IMR-90 (cell line): Measurements from ENCODE around the gene ERP27. TPM values are rescaled to one million over a fixed set of nuclear protein-coding genes. Genes with fewer than 3 reads are reported as not detected.

Experiments
- ATAC-seq: fragments of 200-7000 bp; cut with Tn5 transposase; 2 replicates; pipeline ENCODE4 v1.9.1; 2020; ENCODE audit warnings: low read depth, mild to moderate bottlenecking, moderate library complexity
- BruUV-seq: library from RNA; stranded (reverse); fragments of 400-500 nt; replicated peaks from 2 replicates; lab custom pipeline; 2021; lab: Mats Ljungman, UMichigan
- CTCF ChIA-PET: fragments of 300-600 bp; formaldehyde crosslinking; extraction: SDS; loops from one replicate; lab custom pipeline; 2021; ENCODE audit warnings: antibody characterized with exemption; lab: Yijun Ruan, JAX
- POLR2A ChIA-PET: fragments of 300-600 bp; sonication (Branson Sonifier 250); formaldehyde crosslinking; loops from one replicate; lab custom pipeline; 2022; ENCODE audit warnings: antibody characterized with exemption; ENCODE audit not compliant: unreplicated experiment; lab: Charles Lee
- DNase-seq: peaks from one replicate; pipeline ENCODE4 v3.0.0; 2013
- H2AFZ ChIP-seq: replicated peaks from 2 replicates; pipeline ENCODE3; 2013; ENCODE audit warnings: low read length, mild to moderate bottlenecking; ENCODE audit not compliant: poor library complexity
- H2AK5ac ChIP-seq: 2 replicates; pipeline ENCODE4 v1.6.1; 2013; ENCODE audit warnings: low read depth, low read length, inconsistent platforms
- H2AK9ac ChIP-seq: replicated peaks from 2 replicates; pipeline ENCODE3; 2013; ENCODE audit warnings: mild to moderate bottlenecking, low read depth, low read length, moderate library complexity; ENCODE audit not compliant: poor library complexity
- H2BK120ac ChIP-seq: 2 replicates; pipeline ENCODE4 v1.6.1; 2013; ENCODE audit warnings: low read depth, low read length, inconsistent platforms
- H2BK15ac ChIP-seq: 3 replicates; pipeline ENCODE4 v1.6.1; 2013; ENCODE audit warnings: low read depth, low read length, inconsistent platforms
- H2BK20ac ChIP-seq: 2 replicates; pipeline ENCODE4 v1.6.1; 2013; ENCODE audit warnings: low read depth, mild to moderate bottlenecking, inconsistent platforms, low read length, moderate library complexity
- H2BK5ac ChIP-seq: 2 replicates; pipeline ENCODE4 v1.6.1; 2013; ENCODE audit warnings: mild to moderate bottlenecking, low read depth, low read length, inconsistent platforms; ENCODE audit not compliant: poor library complexity, severe bottlenecking
- H3K14ac ChIP-seq: replicated peaks from 2 replicates; pipeline ENCODE4 v1.6.1; 2013; ENCODE audit warnings: low read depth, low read length, inconsistent platforms
- H3K18ac ChIP-seq: 2 replicates; pipeline ENCODE4 v1.6.1; 2013; ENCODE audit warnings: low read depth, low read length, control low read depth
- H3K23ac ChIP-seq: 2 replicates; pipeline ENCODE4 v1.6.1; 2013; ENCODE audit warnings: low read depth, low read length, inconsistent platforms
- H3K27ac ChIP-seq: 2 replicates; pipeline ENCODE4 v1.5.1; 2013; ENCODE audit warnings: mild to moderate bottlenecking, control low read depth, low read length; ENCODE audit not compliant: insufficient read depth
- H3K27me3 ChIP-seq: 2 replicates; pipeline ENCODE4 v1.6.1; 2013; ENCODE audit warnings: low read length; ENCODE audit not compliant: control insufficient read depth, insufficient read depth
- H3K36me3 ChIP-seq: 2 replicates; pipeline ENCODE4 v1.6.1; 2013; ENCODE audit warnings: low read length, mixed read lengths; ENCODE audit not compliant: control insufficient read depth, insufficient read depth
- H3K4ac ChIP-seq: 2 replicates; pipeline ENCODE4 v1.6.1; 2013; ENCODE audit warnings: low read depth, low read length, inconsistent platforms
- H3K4me1 ChIP-seq: 2 replicates; pipeline ENCODE4 v1.6.1; 2013; ENCODE audit warnings: low read length, mixed read lengths; ENCODE audit not compliant: control insufficient read depth, insufficient read depth
- H3K4me2 ChIP-seq: 2 replicates; pipeline ENCODE4 v1.6.1; 2013; ENCODE audit warnings: low read depth, mild to moderate bottlenecking, control low read depth, low read length, moderate library complexity
- H3K4me3 ChIP-seq: 2 replicates; pipeline ENCODE4 v1.5.1; 2013; ENCODE audit warnings: low read depth, mild to moderate bottlenecking, control low read depth, low read length, moderate library complexity; ENCODE audit not compliant: insufficient read depth
- H3K56ac ChIP-seq: 2 replicates; pipeline ENCODE4 v1.6.1; 2013; ENCODE audit warnings: low read length, inconsistent platforms; ENCODE audit not compliant: insufficient read depth; ENCODE audit errors: extremely low read depth
- H3K79me1 ChIP-seq, 2 experiments: 2 replicates each; pipeline ENCODE4 v1.6.1; 2013; ENCODE audit warnings: low read length in 2 of 2, inconsistent platforms in 1 of 2, low read depth in 1 of 2
- H3K9ac ChIP-seq: 2 replicates; pipeline ENCODE4 v1.6.1; 2013; ENCODE audit warnings: low read depth, low read length, control low read depth
- H3K9me1 ChIP-seq: 2 replicates; pipeline ENCODE4 v1.6.1; 2013; ENCODE audit warnings: low read length, inconsistent platforms; ENCODE audit not compliant: insufficient read depth
- H3K9me3 ChIP-seq: 2 replicates; pipeline ENCODE4 v1.6.1; 2013; ENCODE audit warnings: low read length; ENCODE audit not compliant: control insufficient read depth, insufficient read depth
- H4K20me1 ChIP-seq: 2 replicates; pipeline ENCODE4 v1.6.1; 2013; ENCODE audit warnings: low read length, inconsistent platforms; ENCODE audit not compliant: insufficient read depth
- H4K5ac ChIP-seq: 2 replicates; pipeline ENCODE4 v1.6.1; 2013; ENCODE audit warnings: mild to moderate bottlenecking, low read depth, low read length, control low read depth
- H4K8ac ChIP-seq, 2 experiments: 2 replicates each; pipeline ENCODE4 v1.6.1; 2013; ENCODE audit warnings: low read depth in 2 of 2, low read length in 2 of 2, control low read depth in 1 of 2, inconsistent platforms in 1 of 2
- H4K91ac ChIP-seq: 2 replicates; pipeline ENCODE4 v1.6.1; 2013; ENCODE audit warnings: low read depth, low read length, inconsistent platforms; ENCODE audit not compliant: insufficient read depth
- FOS ChIP-seq: fragments of 150-350 bp; IDR thresholded peaks from 2 replicates; pipeline ENCODE4 v1.6.1; 2016; ENCODE audit warnings: low read depth, low read length
- MAZ ChIP-seq: IDR thresholded peaks from 2 replicates; pipeline ENCODE4 v1.6.1; 2012; ENCODE audit warnings: low read depth, mild to moderate bottlenecking, low read length, improper control_type of control experiment, moderate library complexity, borderline replicate concordance
- POLR2A ChIP-seq: IDR thresholded peaks from 2 replicates; pipeline ENCODE4 v1.6.1; 2012; ENCODE audit warnings: mild to moderate bottlenecking, low read depth, low read length
- WGBS, 2 experiments: methylation state at CpG; one replicate each; pipeline versions ENCODE4 v1.1.5 to v1.1.7; 2013; ENCODE audit warnings: missing lambda C conversion rate in 2 of 2; ENCODE audit not compliant: insufficient read length in 1 of 2; ENCODE audit errors: extremely low coverage in 2 of 2; 5-methylcytosine and 5-hydroxymethylcytosine counted together
- dilution Hi-C: fragments of 300-500 bp; cut with HindIII; formaldehyde crosslinking; loops from one replicate; pipeline ENCODE4 v1.14.3; 2018; ENCODE audit warnings: low sequenced_read_pairs; ENCODE audit not compliant: unreplicated experiment
- in situ Hi-C: fragments of 300-500 bp; cut with MboI; formaldehyde crosslinking; loops from 3 replicates; pipeline ENCODE4 v1.14.3; 2019; ENCODE audit warnings: low sequenced_read_pairs, inconsistent platforms, mixed read lengths
- intact Hi-C: fragments of 100-400 bp; cut with micrococcal nuclease; formaldehyde crosslinking; loops from 2 replicates; pipeline ENCODE4 v1.10.0; 2022
- polyA plus RNA-seq, 3 experiments: library from polyadenylated mRNA; depleted of rRNA; stranded (reverse); fragments of >200 nt; gene quantifications; 2 replicates each; pipeline ENCODE4 v1.2.3, GENCODE V29; 2012; ENCODE audit warnings: low replicate concordance in 1 of 3
- total RNA-seq: library from RNA; depleted of rRNA; stranded (reverse); fragments of >200 nt; gene quantifications from 2 replicates; pipeline ENCODE4 v1.2.3, GENCODE V29; 2012
- TF ChIP-seq, protein P1 (sequence below): fragments of 150-350 bp; IDR thresholded peaks from 2 replicates; pipeline ENCODE4 v1.6.1; 2017; ENCODE audit warnings: mild to moderate bottlenecking, antibody characterized with exemption, low read length, low read depth

Gene ERP27
- total and polyA plus RNA-seq, 2 of the 4 experiments (the other 2 are of a cell fraction): not detected

DNA sequence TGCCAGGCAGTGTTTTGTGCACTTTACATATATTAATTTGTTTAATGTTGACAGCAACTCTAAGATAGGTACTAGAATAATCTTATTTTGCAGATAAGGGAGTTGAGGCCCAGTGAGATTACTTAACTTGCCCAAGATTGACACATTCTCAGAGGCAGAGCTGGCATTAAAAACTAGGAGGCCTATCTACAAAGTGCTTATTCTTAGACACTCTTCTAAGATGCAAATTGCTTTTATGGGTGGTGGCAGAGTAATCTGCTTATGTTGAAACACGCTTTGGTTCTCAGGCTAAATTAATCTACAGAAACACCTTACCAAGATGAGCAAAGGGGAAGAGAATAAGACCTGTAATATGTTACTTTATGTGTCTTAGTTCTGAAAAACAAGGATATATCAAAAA, 59.8 kb downstream of the ERP27 start:
- no peak for TF ChIP-seq POLR2A
- no peak for TF ChIP-seq MAZ
- no peak for TF ChIP-seq FOS
- TF ChIP-seq, protein P1, sequence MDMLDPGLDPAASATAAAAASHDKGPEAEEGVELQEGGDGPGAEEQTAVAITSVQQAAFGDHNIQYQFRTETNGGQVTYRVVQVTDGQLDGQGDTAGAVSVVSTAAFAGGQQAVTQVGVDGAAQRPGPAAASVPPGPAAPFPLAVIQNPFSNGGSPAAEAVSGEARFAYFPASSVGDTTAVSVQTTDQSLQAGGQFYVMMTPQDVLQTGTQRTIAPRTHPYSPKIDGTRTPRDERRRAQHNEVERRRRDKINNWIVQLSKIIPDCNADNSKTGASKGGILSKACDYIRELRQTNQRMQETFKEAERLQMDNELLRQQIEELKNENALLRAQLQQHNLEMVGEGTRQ: no peak
- Histone ChIP-seq H2AFZ (no peak overlapping the region), H3K79me1 (no peaks in the 10 kb centered on the region), H3K4me1 (no peaks in the 10 kb centered on the region), H3K14ac (no peak overlapping the region), H2AK5ac (no peak overlapping the region), H3K27me3 (no peaks in the 10 kb centered on the region), H4K5ac (no peak overlapping the region), H3K18ac (no peak overlapping the region), H3K4me3 (no peak overlapping the region), H3K4me2 (no peak overlapping the region), H2BK15ac (no peak overlapping the region), H3K4ac (no peak overlapping the region), H4K20me1 (no peaks in the 10 kb centered on the region), H4K8ac (no peak overlapping the region), H2BK20ac (no peak overlapping the region), H2AK9ac (no peak overlapping the region), H3K56ac (no peak overlapping the region), H3K9ac (no peak overlapping the region), H3K9me3 (no peaks in the 10 kb centered on the region), H2BK5ac (no peak overlapping the region), H3K36me3 (no peaks in the 10 kb centered on the region), H2BK120ac (no peak overlapping the region), H4K91ac (no peak overlapping the region), H3K9me1 (no peaks in the 10 kb centered on the region), H3K27ac (no peak overlapping the region), H3K23ac (no peak overlapping the region)
- intact Hi-C loops: no loop called here
- DNase-seq (no peak), ATAC-seq (no peak)
- POLR2A ChIA-PET: no interaction called here
- CTCF ChIA-PET: interaction anchor here (0.5 kb wide), 1 partner anchor 74 kb away, joined by 6 read pairs; no protein-coding TSS in a partner anchor
- BruUV-seq: no TSS peak
- dilution Hi-C loops: no loop called here
- in situ Hi-C loops: no loop called here
- WGBS, 2 experiments: no CpG with 5 or more reads among the region's 1 CpG
